ENCODE data around the gene GK. TPM values are rescaled to one million over a fixed set of nuclear protein-coding genes. Genes with fewer than 3 reads are reported as not detected.

Gene GK
- total and polyA plus RNA-seq, 2 of the 8 experiments (the other 6 are each of a cell fraction or from before 2014, with no cell fraction given): 2.9 to 11.2 TPM

GRCh38 chrX:30679369-30679768 lies 26.1 kb downstream of the GK start (continued):
- TF ChIP-seq, protein P1, sequence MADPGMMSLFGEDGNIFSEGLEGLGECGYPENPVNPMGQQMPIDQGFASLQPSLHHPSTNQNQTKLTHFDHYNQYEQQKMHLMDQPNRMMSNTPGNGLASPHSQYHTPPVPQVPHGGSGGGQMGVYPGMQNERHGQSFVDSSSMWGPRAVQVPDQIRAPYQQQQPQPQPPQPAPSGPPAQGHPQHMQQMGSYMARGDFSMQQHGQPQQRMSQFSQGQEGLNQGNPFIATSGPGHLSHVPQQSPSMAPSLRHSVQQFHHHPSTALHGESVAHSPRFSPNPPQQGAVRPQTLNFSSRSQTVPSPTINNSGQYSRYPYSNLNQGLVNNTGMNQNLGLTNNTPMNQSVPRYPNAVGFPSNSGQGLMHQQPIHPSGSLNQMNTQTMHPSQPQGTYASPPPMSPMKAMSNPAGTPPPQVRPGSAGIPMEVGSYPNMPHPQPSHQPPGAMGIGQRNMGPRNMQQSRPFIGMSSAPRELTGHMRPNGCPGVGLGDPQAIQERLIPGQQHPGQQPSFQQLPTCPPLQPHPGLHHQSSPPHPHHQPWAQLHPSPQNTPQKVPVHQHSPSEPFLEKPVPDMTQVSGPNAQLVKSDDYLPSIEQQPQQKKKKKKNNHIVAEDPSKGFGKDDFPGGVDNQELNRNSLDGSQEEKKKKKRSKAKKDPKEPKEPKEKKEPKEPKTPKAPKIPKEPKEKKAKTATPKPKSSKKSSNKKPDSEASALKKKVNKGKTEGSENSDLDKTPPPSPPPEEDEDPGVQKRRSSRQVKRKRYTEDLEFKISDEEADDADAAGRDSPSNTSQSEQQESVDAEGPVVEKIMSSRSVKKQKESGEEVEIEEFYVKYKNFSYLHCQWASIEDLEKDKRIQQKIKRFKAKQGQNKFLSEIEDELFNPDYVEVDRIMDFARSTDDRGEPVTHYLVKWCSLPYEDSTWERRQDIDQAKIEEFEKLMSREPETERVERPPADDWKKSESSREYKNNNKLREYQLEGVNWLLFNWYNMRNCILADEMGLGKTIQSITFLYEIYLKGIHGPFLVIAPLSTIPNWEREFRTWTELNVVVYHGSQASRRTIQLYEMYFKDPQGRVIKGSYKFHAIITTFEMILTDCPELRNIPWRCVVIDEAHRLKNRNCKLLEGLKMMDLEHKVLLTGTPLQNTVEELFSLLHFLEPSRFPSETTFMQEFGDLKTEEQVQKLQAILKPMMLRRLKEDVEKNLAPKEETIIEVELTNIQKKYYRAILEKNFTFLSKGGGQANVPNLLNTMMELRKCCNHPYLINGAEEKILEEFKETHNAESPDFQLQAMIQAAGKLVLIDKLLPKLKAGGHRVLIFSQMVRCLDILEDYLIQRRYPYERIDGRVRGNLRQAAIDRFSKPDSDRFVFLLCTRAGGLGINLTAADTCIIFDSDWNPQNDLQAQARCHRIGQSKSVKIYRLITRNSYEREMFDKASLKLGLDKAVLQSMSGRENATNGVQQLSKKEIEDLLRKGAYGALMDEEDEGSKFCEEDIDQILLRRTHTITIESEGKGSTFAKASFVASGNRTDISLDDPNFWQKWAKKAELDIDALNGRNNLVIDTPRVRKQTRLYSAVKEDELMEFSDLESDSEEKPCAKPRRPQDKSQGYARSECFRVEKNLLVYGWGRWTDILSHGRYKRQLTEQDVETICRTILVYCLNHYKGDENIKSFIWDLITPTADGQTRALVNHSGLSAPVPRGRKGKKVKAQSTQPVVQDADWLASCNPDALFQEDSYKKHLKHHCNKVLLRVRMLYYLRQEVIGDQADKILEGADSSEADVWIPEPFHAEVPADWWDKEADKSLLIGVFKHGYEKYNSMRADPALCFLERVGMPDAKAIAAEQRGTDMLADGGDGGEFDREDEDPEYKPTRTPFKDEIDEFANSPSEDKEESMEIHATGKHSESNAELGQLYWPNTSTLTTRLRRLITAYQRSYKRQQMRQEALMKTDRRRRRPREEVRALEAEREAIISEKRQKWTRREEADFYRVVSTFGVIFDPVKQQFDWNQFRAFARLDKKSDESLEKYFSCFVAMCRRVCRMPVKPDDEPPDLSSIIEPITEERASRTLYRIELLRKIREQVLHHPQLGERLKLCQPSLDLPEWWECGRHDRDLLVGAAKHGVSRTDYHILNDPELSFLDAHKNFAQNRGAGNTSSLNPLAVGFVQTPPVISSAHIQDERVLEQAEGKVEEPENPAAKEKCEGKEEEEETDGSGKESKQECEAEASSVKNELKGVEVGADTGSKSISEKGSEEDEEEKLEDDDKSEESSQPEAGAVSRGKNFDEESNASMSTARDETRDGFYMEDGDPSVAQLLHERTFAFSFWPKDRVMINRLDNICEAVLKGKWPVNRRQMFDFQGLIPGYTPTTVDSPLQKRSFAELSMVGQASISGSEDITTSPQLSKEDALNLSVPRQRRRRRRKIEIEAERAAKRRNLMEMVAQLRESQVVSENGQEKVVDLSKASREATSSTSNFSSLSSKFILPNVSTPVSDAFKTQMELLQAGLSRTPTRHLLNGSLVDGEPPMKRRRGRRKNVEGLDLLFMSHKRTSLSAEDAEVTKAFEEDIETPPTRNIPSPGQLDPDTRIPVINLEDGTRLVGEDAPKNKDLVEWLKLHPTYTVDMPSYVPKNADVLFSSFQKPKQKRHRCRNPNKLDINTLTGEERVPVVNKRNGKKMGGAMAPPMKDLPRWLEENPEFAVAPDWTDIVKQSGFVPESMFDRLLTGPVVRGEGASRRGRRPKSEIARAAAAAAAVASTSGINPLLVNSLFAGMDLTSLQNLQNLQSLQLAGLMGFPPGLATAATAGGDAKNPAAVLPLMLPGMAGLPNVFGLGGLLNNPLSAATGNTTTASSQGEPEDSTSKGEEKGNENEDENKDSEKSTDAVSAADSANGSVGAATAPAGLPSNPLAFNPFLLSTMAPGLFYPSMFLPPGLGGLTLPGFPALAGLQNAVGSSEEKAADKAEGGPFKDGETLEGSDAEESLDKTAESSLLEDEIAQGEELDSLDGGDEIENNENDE (IDR thresholded peaks at IDR 0.05; ENCODE audit: insufficient replicate concordance, low read length): no peak
- TF ChIP-seq HDAC2 (IDR thresholded peaks at IDR 0.05; ENCODE audit: borderline replicate concordance in 1 of 2, low read depth in 2 of 2, low read length in 2 of 2) (no peak), MAFK (IDR thresholded peaks at IDR 0.05; ENCODE audit: low read depth, low read length) (no peak), GABPA (IDR thresholded peaks at IDR 0.05; ENCODE audit: borderline replicate concordance, insufficient read depth, low read length) (no peak), JUND (IDR thresholded peaks at IDR 0.05; ENCODE audit: low read length) (no peak), CREB1 (IDR thresholded peaks at IDR 0.05) (no peak)

Measured in H1 (cell line).